ENCODE results near the gene TEX53.

The TEX53 gene

GRCh38 chr9:114690308-114690707, 32.7 kb upstream of the TEX53 start:
- H3K27ac ChIP-seq (ENCODE audit: low read depth, low read length) = no peak overlapping the region
- WGBS (ENCODE audit: extremely low coverage, insufficient coverage, low lambda C conversion rate) = no CpG with 5 or more reads among the region's 4 CpGs
- DNase-seq = no peak

GRCh38 chr9:114689813-114690212, 32.2 kb upstream of the TEX53 start:
- Histone ChIP-seq H2BK5ac (ENCODE audit: low read length) (no peak overlapping the region), H3K4me1 (ENCODE audit: control insufficient read depth, low read depth, low read length) (no peaks in the 10 kb centered on the region), H3K79me1 (ENCODE audit: low read length) (no peaks in the 10 kb centered on the region), H2BK15ac (replicated peaks; ENCODE audit: low read depth) (no peak overlapping the region), H4K5ac (ENCODE audit: low read length) (no peak overlapping the region), H3K27ac (ENCODE audit: low read depth, low read length) (no peak overlapping the region), H3K36me3 (ENCODE audit: control insufficient read depth, insufficient read depth, low read length) (no peaks in the 10 kb centered on the region), H3K4ac (ENCODE audit: low read depth, low read length) (no peak overlapping the region), H2BK120ac (ENCODE audit: low read depth, low read length) (no peak overlapping the region), H3K9ac (ENCODE audit: low read length) (no peak overlapping the region), H3K18ac (ENCODE audit: low read length) (no peak overlapping the region), H3K79me2 (ENCODE audit: control insufficient read depth, insufficient read depth, low read length) (no peaks in the 10 kb centered on the region), H3K23ac (ENCODE audit: low read length) (no peak overlapping the region), H3K4me3 (ENCODE audit: low read length) (no peak overlapping the region), H3K56ac (ENCODE audit: low read length) (no peak overlapping the region), H3K4me2 (ENCODE audit: low read length) (no peak overlapping the region), H2AK5ac (ENCODE audit: low read length) (no peak overlapping the region), H4K8ac (ENCODE audit: low read depth, low read length) (no peak overlapping the region), H3K27me3 (ENCODE audit: insufficient read depth, low read length, poor library complexity) (no peaks in the 10 kb centered on the region)
- no peak for DNase-seq
- WGBS (ENCODE audit: extremely low coverage, insufficient coverage, low lambda C conversion rate) = no CpG with 5 or more reads among the region's 7 CpGs

More at GRCh38 chr9:114690308-114690707, 32.7 kb upstream of the TEX53 start:
- Histone ChIP-seq H3K4me3 (ENCODE audit: low read length) (no peak overlapping the region), H3K36me3 (ENCODE audit: control insufficient read depth, insufficient read depth, low read length) (no peaks in the 10 kb centered on the region), H4K5ac (ENCODE audit: low read length) (no peak overlapping the region), H3K27me3 (ENCODE audit: insufficient read depth, low read length, poor library complexity) (no peaks in the 10 kb centered on the region), H3K18ac (ENCODE audit: low read length) (no peak overlapping the region), H3K4me2 (ENCODE audit: low read length) (no peak overlapping the region), H3K9ac (ENCODE audit: low read length) (no peak overlapping the region), H3K79me1 (ENCODE audit: low read length) (no peaks in the 10 kb centered on the region), H3K4ac (ENCODE audit: low read depth, low read length) (no peak overlapping the region), H3K4me1 (ENCODE audit: control insufficient read depth, low read depth, low read length) (no peaks in the 10 kb centered on the region), H3K23ac (ENCODE audit: low read length) (no peak overlapping the region), H2AK5ac (ENCODE audit: low read length) (no peak overlapping the region), H4K8ac (ENCODE audit: low read depth, low read length) (no peak overlapping the region), H2BK5ac (ENCODE audit: low read length) (no peak overlapping the region), H2BK120ac (ENCODE audit: low read depth, low read length) (no peak overlapping the region), H2BK15ac (replicated peaks; ENCODE audit: low read depth) (no peak overlapping the region), H3K56ac (ENCODE audit: low read length) (no peak overlapping the region), H3K79me2 (ENCODE audit: control insufficient read depth, insufficient read depth, low read length) (no peaks in the 10 kb centered on the region)

- Histone ChIP-seq H3K36me3 (ENCODE audit: control insufficient read depth, insufficient read depth, low read length) (no peaks in the 10 kb centered on the region), H3K23ac (ENCODE audit: low read length) (no peak overlapping the region), H3K4ac (ENCODE audit: low read depth, low read length) (no peak overlapping the region), H3K27me3 (ENCODE audit: insufficient read depth, low read length, poor library complexity) (no peaks in the 10 kb centered on the region), H3K79me1 (ENCODE audit: low read length) (no peaks in the 10 kb centered on the region), H4K5ac (ENCODE audit: low read length) (no peak overlapping the region), H2AK5ac (ENCODE audit: low read length) (no peak overlapping the region), H3K18ac (ENCODE audit: low read length) (no peak overlapping the region), H3K4me2 (ENCODE audit: low read length) (no peak overlapping the region), H3K4me1 (ENCODE audit: control insufficient read depth, low read depth, low read length) (no peaks in the 10 kb centered on the region), H3K27ac (ENCODE audit: low read depth, low read length) (no peak overlapping the region), H3K79me2 (ENCODE audit: control insufficient read depth, insufficient read depth, low read length) (no peaks in the 10 kb centered on the region), H2BK5ac (ENCODE audit: low read length) (no peak overlapping the region), H3K9ac (ENCODE audit: low read length) (no peak overlapping the region), H3K4me3 (ENCODE audit: low read length) (no peak overlapping the region), H3K56ac (ENCODE audit: low read length) (no peak overlapping the region), H2BK120ac (ENCODE audit: low read depth, low read length) (no peak overlapping the region), H2BK15ac (replicated peaks; ENCODE audit: low read depth) (no peak overlapping the region), H4K8ac (ENCODE audit: low read depth, low read length) (no peak overlapping the region)
- WGBS (ENCODE audit: extremely low coverage, insufficient coverage, low lambda C conversion rate) = no CpG with 5 or more reads among the region's 3 CpGs
- DNase-seq = no peak
Measured at GRCh38 chr9:114688909-114689610, 31.5 kb upstream of the TEX53 start.

- Histone ChIP-seq H3K4ac (ENCODE audit: low read depth, low read length) (no peak overlapping the region), H4K8ac (ENCODE audit: low read depth, low read length) (no peak overlapping the region), H3K4me3 (ENCODE audit: low read length) (no peak overlapping the region), H3K27ac (ENCODE audit: low read depth, low read length) (no peak overlapping the region), H3K56ac (ENCODE audit: low read length) (no peak overlapping the region), H3K9ac (ENCODE audit: low read length) (no peak overlapping the region), H3K23ac (ENCODE audit: low read length) (no peak overlapping the region), H2BK5ac (ENCODE audit: low read length) (no peak overlapping the region), H2AK5ac (ENCODE audit: low read length) (no peak overlapping the region), H2BK15ac (replicated peaks; ENCODE audit: low read depth) (no peak overlapping the region), H3K27me3 (ENCODE audit: insufficient read depth, low read length, poor library complexity) (no peaks in the 10 kb centered on the region), H3K36me3 (ENCODE audit: control insufficient read depth, insufficient read depth, low read length) (no peaks in the 10 kb centered on the region), H3K4me1 (ENCODE audit: control insufficient read depth, low read depth, low read length) (no peaks in the 10 kb centered on the region), H2BK120ac (ENCODE audit: low read depth, low read length) (no peak overlapping the region), H3K4me2 (ENCODE audit: low read length) (no peak overlapping the region), H4K5ac (ENCODE audit: low read length) (no peak overlapping the region), H3K79me1 (ENCODE audit: low read length) (no peaks in the 10 kb centered on the region), H3K79me2 (ENCODE audit: control insufficient read depth, insufficient read depth, low read length) (no peaks in the 10 kb centered on the region), H3K18ac (ENCODE audit: low read length) (no peak overlapping the region)
- no peak for DNase-seq
- WGBS (ENCODE audit: extremely low coverage, insufficient coverage, low lambda C conversion rate) = no CpG with 5 or more reads among the region's 4 CpGs
Measured at GRCh38 chr9:114688379-114688778, 30.8 kb upstream of the TEX53 start.

- Histone ChIP-seq H3K56ac (ENCODE audit: low read length) (no peak overlapping the region), H3K23ac (ENCODE audit: low read length) (no peak overlapping the region)
- no peak for DNase-seq
Measured at GRCh38 chr9:114687034-114687433, 29.4 kb upstream of the TEX53 start.

GRCh38 chr9:114685951-114686350, 28.3 kb upstream of the TEX53 start:
- WGBS (ENCODE audit: extremely low coverage, insufficient coverage, low lambda C conversion rate) = no CpG with 5 or more reads among the region's 5 CpGs

More at GRCh38 chr9:114687034-114687433, 29.4 kb upstream of the TEX53 start:
- no peaks in the 10 kb centered on the region for H3K4me1 ChIP-seq (ENCODE audit: control insufficient read depth, low read depth, low read length)
- no peak overlapping the region for H2AK5ac ChIP-seq (ENCODE audit: low read length)
- H3K4me3 ChIP-seq (ENCODE audit: low read length) = no peak overlapping the region
- no peak overlapping the region for H3K9ac ChIP-seq (ENCODE audit: low read length)
- no peaks in the 10 kb centered on the region for H3K79me1 ChIP-seq (ENCODE audit: low read length)
- H2BK120ac ChIP-seq (ENCODE audit: low read depth, low read length) = no peak overlapping the region
- no peak overlapping the region for H4K8ac ChIP-seq (ENCODE audit: low read depth, low read length)
- H3K4me2 ChIP-seq (ENCODE audit: low read length) = no peak overlapping the region
- no peaks in the 10 kb centered on the region for H3K27me3 ChIP-seq (ENCODE audit: insufficient read depth, low read length, poor library complexity)
- H3K18ac ChIP-seq (ENCODE audit: low read length) = no peak overlapping the region
- H3K79me2 ChIP-seq (ENCODE audit: control insufficient read depth, insufficient read depth, low read length) = no peaks in the 10 kb centered on the region
- H2BK15ac ChIP-seq (replicated peaks; ENCODE audit: low read depth) = no peak overlapping the region
- H4K5ac ChIP-seq (ENCODE audit: low read length) = no peak overlapping the region
- H3K36me3 ChIP-seq (ENCODE audit: control insufficient read depth, insufficient read depth, low read length) = no peaks in the 10 kb centered on the region
- no peak overlapping the region for H3K4ac ChIP-seq (ENCODE audit: low read depth, low read length)
- no peak overlapping the region for H2BK5ac ChIP-seq (ENCODE audit: low read length)
- no peak overlapping the region for H3K27ac ChIP-seq (ENCODE audit: low read depth, low read length)

More at GRCh38 chr9:114685951-114686350, 28.3 kb upstream of the TEX53 start:
- no peak overlapping the region for H2AK5ac ChIP-seq (ENCODE audit: low read length)
- H4K8ac ChIP-seq (ENCODE audit: low read depth, low read length) = no peak overlapping the region
- H4K5ac ChIP-seq (ENCODE audit: low read length) = no peak overlapping the region
- H2BK120ac ChIP-seq (ENCODE audit: low read depth, low read length) = no peak overlapping the region
- H3K27me3 ChIP-seq (ENCODE audit: insufficient read depth, low read length, poor library complexity) = no peaks in the 10 kb centered on the region
- H3K4me2 ChIP-seq (ENCODE audit: low read length) = no peak overlapping the region
- no peak overlapping the region for H3K4me3 ChIP-seq (ENCODE audit: low read length)
- H3K56ac ChIP-seq (ENCODE audit: low read length) = no peak overlapping the region
- no peak overlapping the region for H2BK5ac ChIP-seq (ENCODE audit: low read length)
- H3K4me1 ChIP-seq (ENCODE audit: control insufficient read depth, low read depth, low read length) = no peaks in the 10 kb centered on the region
- no peak overlapping the region for H3K9ac ChIP-seq (ENCODE audit: low read length)
- H3K18ac ChIP-seq (ENCODE audit: low read length) = no peak overlapping the region
- no peaks in the 10 kb centered on the region for H3K79me2 ChIP-seq (ENCODE audit: control insufficient read depth, insufficient read depth, low read length)
- H3K27ac ChIP-seq (ENCODE audit: low read depth, low read length) = no peak overlapping the region
- no peak overlapping the region for H3K23ac ChIP-seq (ENCODE audit: low read length)
- no peak overlapping the region for H3K4ac ChIP-seq (ENCODE audit: low read depth, low read length)
- DNase-seq = no peak
- no peaks in the 10 kb centered on the region for H3K79me1 ChIP-seq (ENCODE audit: low read length)
- H2BK15ac ChIP-seq (replicated peaks; ENCODE audit: low read depth) = no peak overlapping the region
- no peaks in the 10 kb centered on the region for H3K36me3 ChIP-seq (ENCODE audit: control insufficient read depth, insufficient read depth, low read length)

Measured in mesendoderm (in vitro differentiated cells).